Astrocyte (in vitro differentiated cells and primary cell): ENCODE measurements around the gene TERT. TPM values are rescaled to one million over a fixed set of nuclear protein-coding genes. Genes with fewer than 3 reads are reported as not detected.

Experiments used
- DNase-seq: peaks from one replicate; pipeline ENCODE4 v3.0.0-alpha.2; 2010; ENCODE audit warnings: low read depth
- FAIRE-seq: peaks from 2 replicates; lab custom pipeline; 2011; peaks lifted over from hg19 to GRCh38; lab: Jason Lieb, UNC
- H2AFZ ChIP-seq: 2 replicates; pipeline ENCODE4 v1.6.0; 2012; ENCODE audit warnings: low read depth, low read length, inconsistent platforms
- H3K27ac ChIP-seq: 2 replicates; pipeline ENCODE4 v1.5.1; 2011; ENCODE audit warnings: low read depth, low read length, inconsistent platforms
- H3K27me3 ChIP-seq: 2 replicates; pipeline ENCODE4 v1.6.0; 2011; ENCODE audit warnings: low read length, inconsistent platforms; ENCODE audit not compliant: insufficient read depth
- H3K36me3 ChIP-seq: 2 replicates; pipeline ENCODE4 v1.5.1; 2011; ENCODE audit warnings: low read length, inconsistent platforms; ENCODE audit not compliant: insufficient read depth
- H3K4me1 ChIP-seq: 2 replicates; pipeline ENCODE4 v1.5.1; 2011; ENCODE audit warnings: low read length, inconsistent platforms; ENCODE audit not compliant: insufficient read depth
- H3K4me2 ChIP-seq: 2 replicates; pipeline ENCODE4 v1.6.0; 2012; ENCODE audit warnings: low read length, inconsistent platforms
- H3K4me3 ChIP-seq: 2 replicates; pipeline ENCODE4 v1.5.1; 2011; ENCODE audit warnings: low read depth, mild to moderate bottlenecking, low read length, inconsistent platforms; ENCODE audit not compliant: insufficient read depth
- H3K79me2 ChIP-seq: 2 replicates; pipeline ENCODE4 v1.6.0; 2012; ENCODE audit warnings: mild to moderate bottlenecking, low read length, inconsistent platforms; ENCODE audit not compliant: insufficient read depth
- H3K9ac ChIP-seq: 2 replicates; pipeline ENCODE4 v1.6.0; 2012; ENCODE audit warnings: mild to moderate bottlenecking, low read length, inconsistent platforms
- H3K9me3 ChIP-seq: 2 replicates; pipeline ENCODE4 v1.5.1; 2012; ENCODE audit warnings: low read depth, mild to moderate bottlenecking, low read length, inconsistent platforms; ENCODE audit not compliant: insufficient read depth
- H4K20me1 ChIP-seq: 2 replicates; pipeline ENCODE4 v1.6.0; 2012; ENCODE audit warnings: low read length, inconsistent platforms; ENCODE audit not compliant: insufficient read depth
- H3K27ac Mint-ChIP-seq: one replicate; pipeline ENCODE4 v1.8.0; 2021; ENCODE audit warnings: mild to moderate bottlenecking, mixed read lengths; ENCODE audit not compliant: unreplicated experiment
- H3K27me3 Mint-ChIP-seq: one replicate; pipeline ENCODE4 v1.8.0; 2021; ENCODE audit warnings: low read depth, mixed read lengths; ENCODE audit not compliant: unreplicated experiment
- H3K36me3 Mint-ChIP-seq: one replicate; pipeline ENCODE4 v1.8.0; 2021; ENCODE audit warnings: low read depth, mixed read lengths; ENCODE audit not compliant: unreplicated experiment
- H3K4me1 Mint-ChIP-seq: one replicate; pipeline ENCODE4 v1.8.0; 2021; ENCODE audit warnings: low read depth, mixed read lengths; ENCODE audit not compliant: unreplicated experiment
- H3K4me3 Mint-ChIP-seq: one replicate; pipeline ENCODE4 v1.8.0; 2021; ENCODE audit warnings: mild to moderate bottlenecking, moderate library complexity, mixed read lengths; ENCODE audit not compliant: unreplicated experiment
- H3K9me3 Mint-ChIP-seq: one replicate; pipeline ENCODE4 v1.8.0; 2021; ENCODE audit warnings: mild to moderate bottlenecking, mixed read lengths; ENCODE audit not compliant: unreplicated experiment
- CTCF ChIP-seq: IDR thresholded peaks from 2 replicates; pipeline ENCODE4 v1.5.1; 2011; ENCODE audit warnings: low read depth, mild to moderate bottlenecking, inconsistent platforms, low read length, moderate library complexity; ENCODE audit not compliant: insufficient read depth
- EZH2 ChIP-seq: IDR thresholded peaks from 2 replicates; pipeline ENCODE4 v1.6.1; 2012; ENCODE audit warnings: mild to moderate bottlenecking, low read length, inconsistent platforms; ENCODE audit not compliant: insufficient read depth
- total RNA-seq: library from RNA; stranded (reverse); gene quantifications from 2 replicates; pipeline ENCODE4 v1.2.1, GENCODE V29; 2021

TERT gene
- total RNA-seq, 1 donor from 2014 or later = 0.50 TPM

GRCh38 chr5:1244976-1245375 lies 49.9 kb downstream of the TERT start:
- H3K4me3 ChIP-seq = no peak overlapping the region
- no peak overlapping the region for H3K27ac Mint-ChIP-seq
- H3K79me2 ChIP-seq = no peaks in the 10 kb centered on the region
- no peaks in the 10 kb centered on the region for H3K36me3 Mint-ChIP-seq
- H2AFZ ChIP-seq = no peak overlapping the region
- H3K27ac ChIP-seq = no peak overlapping the region
- H3K4me1 ChIP-seq = no peaks in the 10 kb centered on the region
- no peak for FAIRE-seq
- peaks cover 5% of the 10 kb centered on the region for H3K9me3 Mint-ChIP-seq
- no peaks in the 10 kb centered on the region for H3K27me3 ChIP-seq
- H3K9ac ChIP-seq = no peak overlapping the region
- no peaks in the 10 kb centered on the region for H3K4me1 Mint-ChIP-seq
- H3K4me2 ChIP-seq = no peak overlapping the region
- DNase-seq = no peak
- no peaks in the 10 kb centered on the region for H4K20me1 ChIP-seq
- no peaks in the 10 kb centered on the region for H3K9me3 ChIP-seq
- H3K27me3 Mint-ChIP-seq = peaks cover 40% of the 10 kb centered on the region
- no peak for TF ChIP-seq CTCF
- TF ChIP-seq EZH2 = no peak
- no peaks in the 10 kb centered on the region for H3K36me3 ChIP-seq
- H3K4me3 Mint-ChIP-seq = no peak overlapping the region

DNA sequence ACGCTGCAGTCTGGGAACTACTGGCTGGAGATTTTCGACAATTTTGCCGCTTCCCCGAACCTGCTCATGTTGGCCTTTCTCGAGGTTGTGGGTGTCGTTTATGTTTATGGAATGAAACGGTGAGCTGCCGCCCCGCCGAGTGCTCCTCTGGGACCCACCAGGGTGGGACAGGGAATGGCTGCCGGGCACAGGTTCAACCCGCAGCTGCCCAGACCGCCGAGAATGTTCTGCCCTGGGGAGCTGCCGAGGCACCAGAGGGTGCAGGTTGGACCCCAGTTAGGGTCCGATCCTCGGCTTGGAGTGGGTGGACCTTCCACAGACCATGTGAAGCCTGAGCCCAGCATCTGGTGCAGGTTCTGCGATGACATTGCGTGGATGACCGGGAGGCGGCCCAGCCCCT lies 50.6 kb downstream of the TERT start:
- Mint-ChIP-seq H3K9me3 (peaks cover 5% of the 10 kb centered on the region), H3K27ac (no peak overlapping the region), H3K27me3 (peaks cover 39% of the 10 kb centered on the region), H3K36me3 (no peaks in the 10 kb centered on the region), H3K4me3 (no peak overlapping the region), H3K4me1 (no peaks in the 10 kb centered on the region)
- Histone ChIP-seq H3K4me1 (no peaks in the 10 kb centered on the region), H3K36me3 (no peaks in the 10 kb centered on the region), H4K20me1 (no peaks in the 10 kb centered on the region), H3K27ac (no peak overlapping the region), H3K4me3 (no peak overlapping the region), H3K9ac (no peak overlapping the region), H3K4me2 (no peak overlapping the region), H3K27me3 (no peaks in the 10 kb centered on the region), H3K9me3 (no peaks in the 10 kb centered on the region), H3K79me2 (no peaks in the 10 kb centered on the region), H2AFZ (no peak overlapping the region)
- DNase-seq = no peak
- no peak for FAIRE-seq
- no peak for TF ChIP-seq EZH2
- no peak for TF ChIP-seq CTCF

GRCh38 chr5:1243487-1244130 lies 51.3 kb downstream of the TERT start:
- Mint-ChIP-seq H3K9me3 (peaks cover 5% of the 10 kb centered on the region), H3K4me3 (no peak overlapping the region), H3K36me3 (no peaks in the 10 kb centered on the region), H3K4me1 (no peaks in the 10 kb centered on the region), H3K27ac (no peak overlapping the region), H3K27me3 (peaks cover 36% of the 10 kb centered on the region)
- Histone ChIP-seq H2AFZ (no peak overlapping the region), H3K4me1 (no peaks in the 10 kb centered on the region), H3K36me3 (no peaks in the 10 kb centered on the region), H4K20me1 (no peaks in the 10 kb centered on the region), H3K9me3 (no peaks in the 10 kb centered on the region), H3K4me3 (no peak overlapping the region), H3K27me3 (no peaks in the 10 kb centered on the region), H3K27ac (no peak overlapping the region), H3K4me2 (no peak overlapping the region), H3K79me2 (no peaks in the 10 kb centered on the region), H3K9ac (no peak overlapping the region)
- no peak for TF ChIP-seq EZH2
- TF ChIP-seq CTCF = no peak
- FAIRE-seq (no peak), DNase-seq (no peak)
